Epithelial cell of esophagus (primary cell): ENCODE results near the gene CMTM4.
A peak's percentile ranks its signal among the peaks of the same experiment; 100 is the strongest.

ENCODE experiments used
- DNase-seq: peaks from one replicate; pipeline ENCODE4 v3.0.0; 2010; ENCODE audit warnings: low read depth
- H3K4me3 ChIP-seq: 2 replicates; pipeline ENCODE4 v1.5.1; 2011; ENCODE audit warnings: mild to moderate bottlenecking, low read length, control low read depth
- TF ChIP-seq, protein P1 (sequence below): IDR thresholded peaks from 2 replicates; pipeline ENCODE4 v1.5.1; 2011; ENCODE audit warnings: low read depth, mild to moderate bottlenecking, low read length, control low read depth, inconsistent platforms; ENCODE audit not compliant: insufficient read depth; ENCODE audit errors: missing control alignments

CMTM4 gene

DNA sequence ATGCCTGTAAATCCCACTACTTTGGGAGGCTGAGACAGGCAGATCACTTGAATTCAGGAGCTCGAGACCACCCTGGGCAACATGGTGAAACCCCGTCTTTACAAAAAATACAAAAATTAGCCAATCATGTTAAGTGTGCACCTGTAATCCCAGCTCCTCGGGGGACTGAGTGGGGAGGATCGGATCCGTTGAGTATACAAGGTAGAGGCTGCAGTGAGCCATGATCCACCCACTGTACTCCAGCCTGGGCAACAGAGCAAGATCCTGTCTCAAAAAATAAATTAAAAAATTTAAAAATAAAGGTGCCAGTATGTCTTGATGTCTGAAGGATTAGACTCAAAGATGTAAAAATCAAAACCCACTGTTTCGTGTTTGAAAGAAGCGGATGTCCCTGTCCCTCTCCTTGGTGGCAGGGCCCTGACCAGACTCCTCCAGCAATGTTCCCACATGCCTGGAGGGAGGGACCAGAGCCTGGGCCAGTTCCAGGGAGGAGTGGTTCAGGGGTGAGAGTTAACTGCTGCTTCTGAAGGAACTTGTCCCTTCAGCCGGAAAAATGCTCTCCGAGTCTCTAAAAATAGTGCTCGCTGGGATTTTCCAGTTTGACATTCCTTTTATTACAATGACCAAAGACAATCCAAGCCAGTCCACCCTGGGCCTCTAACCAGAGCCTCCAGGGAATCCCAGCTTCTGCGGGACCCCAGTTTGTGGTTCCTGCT is 9.4 kb upstream of the CMTM4 start:
- H3K4me3 ChIP-seq, result no peak overlapping the region
- TF ChIP-seq, protein P1, sequence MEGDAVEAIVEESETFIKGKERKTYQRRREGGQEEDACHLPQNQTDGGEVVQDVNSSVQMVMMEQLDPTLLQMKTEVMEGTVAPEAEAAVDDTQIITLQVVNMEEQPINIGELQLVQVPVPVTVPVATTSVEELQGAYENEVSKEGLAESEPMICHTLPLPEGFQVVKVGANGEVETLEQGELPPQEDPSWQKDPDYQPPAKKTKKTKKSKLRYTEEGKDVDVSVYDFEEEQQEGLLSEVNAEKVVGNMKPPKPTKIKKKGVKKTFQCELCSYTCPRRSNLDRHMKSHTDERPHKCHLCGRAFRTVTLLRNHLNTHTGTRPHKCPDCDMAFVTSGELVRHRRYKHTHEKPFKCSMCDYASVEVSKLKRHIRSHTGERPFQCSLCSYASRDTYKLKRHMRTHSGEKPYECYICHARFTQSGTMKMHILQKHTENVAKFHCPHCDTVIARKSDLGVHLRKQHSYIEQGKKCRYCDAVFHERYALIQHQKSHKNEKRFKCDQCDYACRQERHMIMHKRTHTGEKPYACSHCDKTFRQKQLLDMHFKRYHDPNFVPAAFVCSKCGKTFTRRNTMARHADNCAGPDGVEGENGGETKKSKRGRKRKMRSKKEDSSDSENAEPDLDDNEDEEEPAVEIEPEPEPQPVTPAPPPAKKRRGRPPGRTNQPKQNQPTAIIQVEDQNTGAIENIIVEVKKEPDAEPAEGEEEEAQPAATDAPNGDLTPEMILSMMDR, result no peak
- DNase-seq, result no peak

DNA sequence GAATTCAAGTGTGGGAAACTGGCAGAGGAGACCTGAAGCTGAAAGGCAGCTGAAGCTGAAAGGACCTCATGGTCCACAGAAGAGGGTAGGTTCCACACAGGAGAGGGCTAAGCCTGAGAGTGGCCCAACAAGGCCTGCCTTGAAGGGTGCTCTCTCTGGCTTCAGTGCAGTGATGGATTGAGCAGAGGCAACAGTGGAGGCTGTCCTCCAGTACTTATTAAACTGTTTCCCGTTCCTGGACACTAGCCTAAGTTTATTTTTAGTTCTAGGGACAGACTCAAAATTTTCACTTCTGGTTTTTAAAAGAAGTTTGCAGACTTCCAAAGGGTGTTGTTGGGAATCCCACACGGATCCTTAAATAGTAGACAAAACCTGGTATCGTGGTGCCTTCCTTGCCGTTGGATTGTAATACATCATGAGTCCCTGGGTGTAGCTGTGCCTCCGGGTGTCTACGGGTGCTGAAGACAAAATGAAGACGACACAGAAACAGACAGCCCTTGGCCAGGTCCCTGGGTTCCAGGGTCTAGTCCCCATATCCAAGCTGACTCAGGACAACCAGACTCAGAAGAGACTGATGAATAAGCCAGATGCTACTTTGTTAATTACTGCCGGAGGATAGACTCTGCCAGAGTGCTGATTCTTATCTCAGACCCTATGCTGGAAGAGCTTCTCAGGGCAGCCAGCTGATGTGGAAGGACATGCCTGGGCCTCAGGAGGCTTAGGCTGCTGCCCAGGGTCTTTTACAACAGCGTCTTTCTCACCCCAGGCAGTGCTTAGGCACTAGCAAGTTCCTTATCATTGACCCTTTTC is 7.1 kb upstream of the CMTM4 start:
- TF ChIP-seq, protein P1, result no peak
- DNase-seq, result no peak
- H3K4me3 ChIP-seq, result no peak overlapping the region

DNA sequence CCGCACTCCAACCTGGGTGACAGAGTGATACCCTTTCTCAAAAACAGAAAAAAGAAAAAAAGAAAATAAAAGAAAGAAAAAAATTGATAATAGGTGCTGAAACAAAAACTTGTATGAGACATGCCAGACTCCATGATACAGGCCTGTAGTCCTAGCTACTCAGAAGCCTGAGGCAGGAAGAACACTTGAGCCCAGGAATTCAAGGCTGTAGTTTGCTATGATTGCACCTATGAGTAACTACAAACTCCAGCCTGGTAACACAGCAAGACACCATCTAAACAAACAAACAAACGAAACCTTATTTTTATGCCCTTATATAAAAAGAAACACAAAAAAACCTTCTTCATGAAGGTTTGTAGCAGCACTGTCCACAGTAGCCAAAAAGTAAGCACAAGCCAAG is 5.0 kb upstream of the CMTM4 start:
- TF ChIP-seq, protein P1, result no peak
- H3K4me3 ChIP-seq, result no peak overlapping the region
- peak; percentile 27 for DNase-seq

DNA sequence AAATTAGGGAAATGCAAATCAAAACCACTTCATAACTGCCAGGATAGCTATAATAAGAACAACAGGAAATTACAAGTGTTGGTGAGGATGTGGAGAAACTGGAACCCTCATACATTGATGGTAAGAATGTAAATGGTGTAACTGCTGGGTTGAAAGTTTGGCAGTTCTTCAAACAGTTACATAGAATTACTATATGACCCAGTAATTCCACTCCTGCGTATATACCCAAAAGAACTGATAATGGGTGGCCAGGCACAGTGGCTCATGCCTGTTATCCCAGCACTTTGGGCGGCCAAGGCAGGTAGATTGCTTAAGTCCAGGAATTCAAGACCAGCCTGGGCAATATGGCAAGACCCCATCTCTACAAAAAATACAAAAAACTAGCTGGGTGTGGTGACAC is 4.5 kb upstream of the CMTM4 start:
- no peak for DNase-seq
- no peak overlapping the region for H3K4me3 ChIP-seq
- TF ChIP-seq, protein P1, result no peak

DNA sequence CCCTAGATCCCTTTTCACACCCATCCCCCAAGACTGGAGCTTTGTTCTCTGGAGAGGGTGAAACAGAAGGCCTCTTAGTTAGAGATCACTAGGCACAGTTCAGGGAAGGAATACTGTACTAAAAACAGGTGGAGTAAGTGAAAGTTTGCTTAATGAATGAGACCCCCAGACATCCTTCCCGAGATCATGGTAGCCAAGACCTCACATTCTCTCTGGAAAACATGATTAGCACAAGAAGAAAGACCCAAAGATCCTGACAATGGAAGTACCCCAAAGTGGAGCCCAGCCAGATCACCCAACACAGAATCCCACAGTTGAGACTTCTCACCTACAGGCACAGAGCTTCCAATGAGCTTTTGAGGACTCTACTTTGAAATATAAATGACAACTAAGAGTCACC is 3.4 kb upstream of the CMTM4 start:
- DNase-seq, result no peak
- H3K4me3 ChIP-seq, result no peak overlapping the region
- TF ChIP-seq, protein P1, result no peak

DNA sequence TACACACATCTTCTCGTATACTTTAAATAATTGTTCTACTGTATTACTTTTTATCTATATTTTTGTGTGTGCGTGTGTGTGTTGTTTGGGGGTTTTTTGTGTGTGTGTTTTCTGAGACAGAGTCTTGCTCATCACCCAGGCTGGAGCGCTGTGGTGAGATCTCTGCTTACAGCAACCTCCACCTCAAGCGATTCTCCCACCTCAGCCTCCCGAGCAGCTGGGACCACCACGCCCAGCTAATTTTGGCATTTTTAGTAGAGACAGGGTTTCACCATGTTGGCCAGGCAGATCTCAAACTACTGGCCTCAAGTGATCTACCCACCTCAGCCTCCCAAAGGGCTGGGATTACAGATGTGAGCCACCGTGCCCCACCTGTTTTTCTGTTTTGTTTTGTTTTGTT is 1.5 kb upstream of the CMTM4 start:
- DNase-seq, result no peak

More for the DNA sequence above, 1.5 kb upstream of the CMTM4 start:
- H3K4me3 ChIP-seq, result no peak overlapping the region
- TF ChIP-seq, protein P1, result no peak
